ENCODE data around the gene HADHA. TPM values are rescaled to one million over a fixed set of nuclear protein-coding genes. Genes with fewer than 3 reads are reported as not detected.

HADHA gene
- total RNA-seq, 2 donors from 2014 or later = 98.3 to 110 TPM

GRCh38 chr2:26217720-26218119, 26.7 kb downstream of the HADHA start:
- Histone ChIP-seq H3K9me3 (no peaks in the 10 kb centered on the region), H3K27ac (no peak overlapping the region), H3K4me1 (no peaks in the 10 kb centered on the region), H3K36me3 (replicated peaks in 1 of 2; ENCODE audit: insufficient read depth in 1 of 2, low read depth in 2 of 2) (peaks cover 0 to 14% of the 10 kb centered on the region in 2 donors), H3K27me3 (no peaks in the 10 kb centered on the region), H3K4me3 (no peak overlapping the region)
- WGBS, 2 donors = 82 to 89% methylated on average over 6 of the region's 6 CpGs
- DNase-seq (no peak), ATAC-seq (no peak)
- intact Hi-C loops (cut with DNase I) = no loop called here
- TF ChIP-seq CTCF (IDR thresholded peaks at IDR 0.05) = no peak
- TF ChIP-seq POLR2A (IDR thresholded peaks at IDR 0.05) = no peak

GRCh38 chr2:26216587-26216986, 27.8 kb downstream of the HADHA start:
- intact Hi-C loops (cut with DNase I) = no loop called here
- H3K4me3 ChIP-seq = no peak overlapping the region
- 90 to 91% methylated on average over 4 of the region's 4 CpGs for WGBS, 2 donors
- ATAC-seq = no peak
- H3K27ac ChIP-seq = no peak overlapping the region
- TF ChIP-seq POLR2A (IDR thresholded peaks at IDR 0.05) = no peak
- no peak for TF ChIP-seq CTCF (IDR thresholded peaks at IDR 0.05)
- no peak for DNase-seq
- H3K9me3 ChIP-seq = no peaks in the 10 kb centered on the region
- H3K27me3 ChIP-seq = no peaks in the 10 kb centered on the region
- H3K4me1 ChIP-seq = no peaks in the 10 kb centered on the region
- peaks cover 0 to 16% of the 10 kb centered on the region in 2 donors for H3K36me3 ChIP-seq (replicated peaks in 1 of 2; ENCODE audit: insufficient read depth in 1 of 2, low read depth in 2 of 2)

- no peaks in the 10 kb centered on the region for H3K9me3 ChIP-seq
- H3K36me3 ChIP-seq (replicated peaks in 1 of 2; ENCODE audit: insufficient read depth in 1 of 2, low read depth in 2 of 2) = peaks cover 0 to 16% of the 10 kb centered on the region in 2 donors
- 87 to 100% methylated on average over 1 of the region's 1 CpG for WGBS, 2 donors
- no peaks in the 10 kb centered on the region for H3K4me1 ChIP-seq
- no peak for ATAC-seq
- H3K4me3 ChIP-seq = no peak overlapping the region
- DNase-seq = no peak
- TF ChIP-seq POLR2A (IDR thresholded peaks at IDR 0.05) (no peak), CTCF (IDR thresholded peaks at IDR 0.05) (no peak)
- intact Hi-C loops (cut with DNase I) = no loop called here
- H3K27ac ChIP-seq = no peak overlapping the region
- no peaks in the 10 kb centered on the region for H3K27me3 ChIP-seq
Observed at GRCh38 chr2:26215833-26216232, 28.6 kb downstream of the HADHA start.

GRCh38 chr2:26214759-26215158, 29.7 kb downstream of the HADHA start:
- no peaks in the 10 kb centered on the region for H3K27me3 ChIP-seq
- 88 to 92% methylated on average over 1 of the region's 1 CpG for WGBS, 2 donors
- ATAC-seq = no peak

More at GRCh38 chr2:26214759-26215158, 29.7 kb downstream of the HADHA start:
- H3K36me3 ChIP-seq (replicated peaks in 1 of 2; ENCODE audit: insufficient read depth in 1 of 2, low read depth in 2 of 2) = peaks cover 2 to 24% of the 10 kb centered on the region in 2 donors
- H3K4me1 ChIP-seq = no peaks in the 10 kb centered on the region
- no peak overlapping the region for H3K27ac ChIP-seq
- no peak for DNase-seq
- TF ChIP-seq CTCF (IDR thresholded peaks at IDR 0.05) = no peak
- intact Hi-C loops (cut with DNase I) = no loop called here
- no peaks in the 10 kb centered on the region for H3K9me3 ChIP-seq
- no peak overlapping the region for H3K4me3 ChIP-seq
